ENCODE results near the gene CST8. TPM values are rescaled to one million over a fixed set of nuclear protein-coding genes. Genes with fewer than 3 reads are reported as not detected.

CST8 gene
- total RNA-seq, 1 experiment from 2014 or later: not detected

DNA sequence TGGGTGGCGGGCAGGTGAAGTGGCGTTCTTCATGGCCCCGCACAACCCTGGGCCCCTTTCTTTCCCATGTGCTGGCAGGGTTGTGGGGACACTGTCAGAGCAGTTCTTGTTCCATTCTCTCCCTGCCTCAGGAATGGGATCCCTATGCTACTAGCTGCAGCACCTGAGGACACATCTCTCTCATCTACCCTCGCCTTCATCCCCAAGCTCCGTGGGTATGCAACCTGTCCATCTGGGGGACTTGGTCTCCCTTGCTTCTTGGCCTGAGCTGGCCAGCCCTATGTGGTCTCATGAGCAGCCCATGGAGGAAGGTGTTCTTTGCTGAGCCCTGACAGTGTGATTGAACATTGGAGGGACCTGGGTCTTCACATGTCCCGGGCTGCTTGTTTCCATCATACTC is 53.2 kb downstream of the CST8 start:
- Mint-ChIP-seq H3K4me1 (ENCODE audit: insufficient read depth, unreplicated experiment) (peaks cover 14% of the 10 kb centered on the region), H3K27me3 (ENCODE audit: insufficient read depth, unreplicated experiment) (no peaks in the 10 kb centered on the region), H3K4me3 (ENCODE audit: unreplicated experiment) (no peak overlapping the region), H3K27ac (ENCODE audit: low read depth, unreplicated experiment) (no peak overlapping the region), H3K36me3 (ENCODE audit: insufficient read depth, unreplicated experiment) (no peaks in the 10 kb centered on the region), H3K9me3 (ENCODE audit: unreplicated experiment) (peaks cover 6% of the 10 kb centered on the region)
- TF ChIP-seq, protein P1, sequence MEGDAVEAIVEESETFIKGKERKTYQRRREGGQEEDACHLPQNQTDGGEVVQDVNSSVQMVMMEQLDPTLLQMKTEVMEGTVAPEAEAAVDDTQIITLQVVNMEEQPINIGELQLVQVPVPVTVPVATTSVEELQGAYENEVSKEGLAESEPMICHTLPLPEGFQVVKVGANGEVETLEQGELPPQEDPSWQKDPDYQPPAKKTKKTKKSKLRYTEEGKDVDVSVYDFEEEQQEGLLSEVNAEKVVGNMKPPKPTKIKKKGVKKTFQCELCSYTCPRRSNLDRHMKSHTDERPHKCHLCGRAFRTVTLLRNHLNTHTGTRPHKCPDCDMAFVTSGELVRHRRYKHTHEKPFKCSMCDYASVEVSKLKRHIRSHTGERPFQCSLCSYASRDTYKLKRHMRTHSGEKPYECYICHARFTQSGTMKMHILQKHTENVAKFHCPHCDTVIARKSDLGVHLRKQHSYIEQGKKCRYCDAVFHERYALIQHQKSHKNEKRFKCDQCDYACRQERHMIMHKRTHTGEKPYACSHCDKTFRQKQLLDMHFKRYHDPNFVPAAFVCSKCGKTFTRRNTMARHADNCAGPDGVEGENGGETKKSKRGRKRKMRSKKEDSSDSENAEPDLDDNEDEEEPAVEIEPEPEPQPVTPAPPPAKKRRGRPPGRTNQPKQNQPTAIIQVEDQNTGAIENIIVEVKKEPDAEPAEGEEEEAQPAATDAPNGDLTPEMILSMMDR (IDR thresholded peaks at IDR 0.05; ENCODE audit: unreplicated experiment): no peak
- DNase-seq (ENCODE audit: unreplicated experiment): no peak
- CTCF ChIA-PET: interaction anchor here (0.5 kb wide), 1 partner anchor 35 kb away, joined by 3 read pairs; no protein-coding TSS in a partner anchor
- BruUV-seq (replicated peaks): no TSS peak
- intact Hi-C loops (cut with micrococcal nuclease): loop anchor here (5.0 kb wide), 1 partner anchor 33 kb away; no protein-coding TSS in a partner anchor
- POLR2A ChIA-PET: interaction anchor here (0.7 kb wide), 1 partner anchor 97 kb away, joined by 3 read pairs; no protein-coding TSS in a partner anchor

Other genes starting within 250 kb of the CST8 start
- gene NXT1, start 140.3 kb upstream of the CST8 start, total RNA-seq (2022): 32.2 and 40.1 TPM in 2 replicates
- gene GZF1, start 128.9 kb upstream of the CST8 start, total RNA-seq (2022): 15.5 and 19.9 TPM in 2 replicates
- gene NAPB, start 69.6 kb upstream of the CST8 start, total RNA-seq (2022): 9.6 and 10.9 TPM in 2 replicates
- gene CSTL1, start 51.4 kb upstream of the CST8 start, total RNA-seq (2022): not detected in 2 replicates
- gene CST11, start 38.2 kb upstream of the CST8 start, total RNA-seq (2022): not detected in 2 replicates
- not detected in 2 replicates for gene CST9L, start 77.4 kb downstream of the CST8 start, total RNA-seq (2022)
- gene CST9, start 114.8 kb downstream of the CST8 start, total RNA-seq (2022): not detected in 2 replicates
- gene CST3, start 146.8 kb downstream of the CST8 start, total RNA-seq (2022): 303 and 315 TPM in 2 replicates
- gene CST4, start 197.9 kb downstream of the CST8 start, total RNA-seq (2022): not detected in 2 replicates

Data from MCF 10A (cell line).